Inflammatory macrophage treated with lipopolysaccharide for 1 hour (primary cell): ENCODE measurements around the gene LYVE1.
"Not testable (repeated sequence)": the region's sequence is repeated elsewhere in the genome, so short reads cannot be mapped to it uniquely, and the experiment has no call there.

Experiments used
- DNase-seq, 2 donors: peaks; one replicate each; pipeline ENCODE4 v3.0.0-alpha.2; 2020 to 2022

The LYVE1 gene, protein sequence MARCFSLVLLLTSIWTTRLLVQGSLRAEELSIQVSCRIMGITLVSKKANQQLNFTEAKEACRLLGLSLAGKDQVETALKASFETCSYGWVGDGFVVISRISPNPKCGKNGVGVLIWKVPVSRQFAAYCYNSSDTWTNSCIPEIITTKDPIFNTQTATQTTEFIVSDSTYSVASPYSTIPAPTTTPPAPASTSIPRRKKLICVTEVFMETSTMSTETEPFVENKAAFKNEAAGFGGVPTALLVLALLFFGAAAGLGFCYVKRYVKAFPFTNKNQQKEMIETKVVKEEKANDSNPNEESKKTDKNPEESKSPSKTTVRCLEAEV

DNA sequence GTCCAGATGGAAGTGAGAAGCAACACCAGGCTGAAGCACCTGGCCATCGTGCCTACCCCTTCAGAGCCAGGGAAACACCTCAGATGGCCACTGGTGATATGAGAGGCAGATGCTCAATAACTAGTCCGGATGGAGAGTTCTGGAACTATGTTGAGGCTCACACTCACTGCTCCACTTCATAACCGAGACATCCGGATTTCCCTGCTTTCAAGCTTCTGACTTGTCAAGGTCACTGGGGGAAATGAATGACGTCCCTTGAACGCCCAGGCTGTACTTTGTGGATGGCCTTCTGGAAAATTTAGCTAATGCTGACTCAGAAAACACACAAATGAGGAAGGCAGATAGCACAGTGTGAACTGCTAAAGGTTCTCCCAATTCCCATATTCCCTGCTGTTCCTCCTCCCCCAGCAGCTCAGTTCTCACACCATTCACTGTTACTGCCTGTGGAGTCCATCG, at the start of gene LYVE1:
Gene LYVE1 (minus strand): TSS at position 180 of the 456 bp plus-strand sequence. CDS start 133 bp downstream, at position 47.
- no peak for DNase-seq

- no peak for DNase-seq
These were observed 49.1 kb upstream of the LYVE1 start for GRCh38 chr11:10617551-10617950.

DNA sequence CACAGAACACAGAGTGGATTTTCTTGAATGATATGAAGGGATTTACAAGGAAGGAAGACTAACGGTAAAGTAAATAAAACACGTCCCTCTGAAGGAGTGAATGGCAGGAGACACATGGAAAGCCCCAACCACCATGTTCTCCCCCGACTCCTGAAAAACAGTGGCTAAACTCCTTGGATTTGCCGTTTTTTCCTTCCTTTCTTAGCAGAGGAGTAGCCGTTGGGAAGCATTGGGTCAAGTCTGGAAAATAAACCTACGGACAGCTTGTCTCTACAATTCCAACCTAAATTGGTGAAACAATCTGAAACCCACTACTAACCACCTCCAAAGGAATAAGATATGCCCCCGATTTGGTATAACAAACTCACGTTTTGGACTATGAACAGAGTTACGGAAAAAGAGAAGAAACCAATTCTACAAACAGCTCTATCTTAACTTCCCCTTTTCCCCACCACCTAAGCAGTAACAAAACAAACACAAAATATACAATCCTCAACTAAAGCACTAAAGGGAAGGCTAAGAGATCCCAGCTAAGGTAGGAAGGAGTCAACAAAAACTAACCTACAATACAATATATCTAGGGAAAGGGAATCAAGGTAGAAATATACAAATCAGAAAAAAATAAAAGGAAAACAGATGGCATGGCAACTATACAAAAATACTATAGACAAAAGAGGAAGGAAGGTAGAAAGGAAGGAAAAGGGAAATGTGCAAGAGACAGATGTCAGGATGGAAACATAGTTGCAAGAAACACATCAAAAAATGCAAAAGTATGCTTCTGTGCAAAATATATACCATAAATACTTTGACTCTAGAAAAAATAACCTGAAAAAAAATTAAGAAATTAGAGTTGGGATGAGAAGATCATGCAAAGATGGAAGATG, 43.8 kb upstream of the LYVE1 start:
- DNase-seq, result no peak

- DNase-seq, result no peak
These were observed 41.2 kb upstream of the LYVE1 start for GRCh38 chr11:10609636-10610035.

DNA sequence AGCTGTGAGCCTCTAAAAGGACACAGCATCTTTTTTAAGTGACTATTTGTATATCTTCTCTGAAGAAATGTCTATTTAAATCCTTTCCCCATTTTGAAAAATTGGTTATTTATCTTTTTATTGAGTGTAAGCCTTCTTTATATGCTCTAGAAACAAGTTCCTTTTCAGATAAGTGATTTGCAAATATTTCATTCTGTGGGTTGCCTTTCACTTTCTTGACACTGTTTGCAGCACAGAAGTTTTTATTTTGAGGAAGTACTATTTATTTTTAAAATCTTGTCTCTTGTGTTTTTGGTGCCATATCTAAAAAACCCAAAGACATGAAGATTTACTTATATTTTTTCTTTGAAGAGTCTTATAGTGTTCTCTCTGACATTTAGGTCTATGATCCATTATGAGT, 40.1 kb upstream of the LYVE1 start:
- DNase-seq, result peak; percentile 51 to 56

GRCh38 chr11:10607462-10608132, 39.1 kb upstream of the LYVE1 start:
- no peak for DNase-seq

GRCh38 chr11:10606536-10607208, 38.2 kb upstream of the LYVE1 start:
- peak; percentile 79 to 86 for DNase-seq

DNA sequence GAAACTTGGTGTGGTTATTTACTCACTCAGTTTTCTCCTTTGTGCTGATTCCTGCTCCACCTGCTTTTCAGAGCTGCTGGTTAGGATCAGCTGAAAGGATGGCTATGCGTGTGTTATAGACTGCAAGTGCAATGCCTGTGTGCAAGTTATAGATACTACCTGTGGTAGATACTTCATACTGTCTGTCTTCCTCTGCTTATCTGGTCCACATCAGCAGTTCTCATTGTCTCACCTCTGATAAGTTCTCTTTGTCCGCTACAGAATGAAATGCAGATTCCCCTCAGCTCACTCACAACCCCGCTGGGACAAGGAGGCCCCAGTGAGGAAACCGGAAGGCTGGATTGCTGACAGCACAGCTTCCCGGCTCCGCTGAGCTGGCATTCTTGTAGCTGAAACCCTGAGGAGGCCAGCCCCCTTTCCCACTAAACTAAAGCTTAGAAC, 37.5 kb upstream of the LYVE1 start:
- DNase-seq, result peak; percentile 63 to 68

GRCh38 chr11:10604798-10605197, 36.3 kb upstream of the LYVE1 start:
- no peak for DNase-seq

DNA sequence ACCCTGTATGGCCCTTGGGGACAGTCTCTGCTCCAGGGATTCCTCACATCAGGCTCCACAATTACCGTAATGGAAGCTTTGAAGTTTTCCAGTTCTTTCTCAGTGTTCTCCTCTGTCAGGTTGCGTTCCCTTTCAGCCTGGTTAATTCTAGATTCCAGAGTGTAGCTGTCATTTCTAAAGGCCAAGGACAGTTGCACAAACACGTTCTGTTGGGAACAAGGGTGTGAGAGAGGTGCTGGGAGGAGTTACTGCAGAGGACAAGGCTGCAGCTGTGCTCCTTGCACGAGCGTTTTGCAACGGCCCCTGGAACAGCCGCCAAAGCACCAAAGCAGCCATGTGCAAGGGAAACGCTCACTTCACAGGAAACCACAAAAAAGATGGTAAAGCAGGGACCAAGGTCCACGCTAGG, 35.9 kb upstream of the LYVE1 start:
- no peak for DNase-seq

- no peak for DNase-seq
These were observed 35.3 kb upstream of the LYVE1 start for GRCh38 chr11:10603721-10604297.

DNA sequence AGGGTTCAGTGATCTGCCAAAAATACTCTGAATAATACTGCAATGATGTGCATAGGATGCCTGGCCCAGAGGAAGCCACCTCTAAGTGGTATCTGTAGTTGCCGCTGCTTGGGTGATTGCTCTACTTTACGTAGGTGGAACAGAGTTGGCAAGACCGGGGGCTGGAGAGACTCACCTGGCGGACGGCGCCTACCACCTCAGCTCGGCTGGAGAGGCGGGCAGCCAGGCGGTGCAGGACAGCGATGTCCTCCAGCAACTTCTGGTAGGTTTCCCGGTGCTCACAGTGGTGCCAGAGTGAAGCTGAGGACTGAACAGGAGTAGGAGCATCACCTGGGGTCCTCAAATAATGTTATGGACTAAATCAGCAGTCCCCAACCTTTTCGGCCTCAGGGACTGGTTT, 34.5 kb upstream of the LYVE1 start:
- DNase-seq, result no peak

DNA sequence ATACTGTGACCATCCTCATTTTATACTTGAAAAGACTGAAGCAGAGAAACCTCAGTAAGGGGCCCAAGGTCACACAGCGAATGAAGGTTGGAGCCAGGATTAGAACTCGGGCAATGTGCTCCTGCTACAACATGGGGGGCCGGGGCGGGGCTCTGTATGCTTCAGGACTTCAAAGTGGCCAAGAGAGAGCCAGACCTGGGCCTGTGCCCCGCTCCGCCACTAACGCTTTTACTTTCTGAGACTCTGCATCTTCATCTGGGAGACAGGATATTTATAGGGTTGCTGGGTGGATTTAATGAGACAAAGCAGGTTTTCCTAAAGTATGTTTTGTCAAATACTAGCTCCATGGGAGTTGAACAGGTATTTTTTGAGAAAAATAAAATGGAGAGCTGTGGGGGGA, 33.9 kb upstream of the LYVE1 start:
- DNase-seq, result no peak

- DNase-seq, result no peak
These were observed 33.4 kb upstream of the LYVE1 start for GRCh38 chr11:10601837-10602236.

DNA sequence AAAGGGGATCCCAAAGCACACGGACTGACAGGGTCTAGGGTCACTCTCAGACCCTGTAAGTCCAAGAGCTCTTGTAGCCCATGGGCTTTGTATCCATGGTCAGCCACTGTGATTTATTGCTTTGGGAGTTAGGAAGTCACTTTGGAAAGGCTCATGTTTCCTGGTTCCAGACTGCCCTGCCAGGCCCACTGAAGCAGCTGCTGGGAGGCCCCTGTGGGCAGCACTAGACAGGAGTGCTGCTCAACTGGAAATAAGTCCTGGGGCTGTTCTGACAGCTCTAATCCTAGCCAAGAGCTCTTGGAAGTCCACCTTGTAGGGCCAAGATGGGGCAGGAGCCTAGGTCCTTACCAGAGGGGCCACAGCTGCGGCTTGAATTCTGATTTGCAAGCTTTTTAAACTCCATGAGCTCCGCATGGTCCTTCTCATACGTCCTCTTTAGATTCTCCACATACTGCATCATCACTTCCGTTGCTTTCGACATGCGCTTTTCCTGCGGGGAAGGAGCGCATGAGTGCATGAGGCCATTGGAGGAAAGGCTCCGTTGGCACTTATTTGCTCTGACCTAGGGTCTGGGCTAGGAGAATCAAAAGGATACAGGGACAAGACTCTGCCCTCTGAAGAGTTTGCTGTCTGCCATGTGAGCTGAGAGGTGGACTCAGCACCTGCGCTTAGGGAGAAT, 32.2 kb upstream of the LYVE1 start:
- DNase-seq, result no peak

GRCh38 chr11:10599388-10600175, 31.1 kb upstream of the LYVE1 start:
- no peak for DNase-seq

DNA sequence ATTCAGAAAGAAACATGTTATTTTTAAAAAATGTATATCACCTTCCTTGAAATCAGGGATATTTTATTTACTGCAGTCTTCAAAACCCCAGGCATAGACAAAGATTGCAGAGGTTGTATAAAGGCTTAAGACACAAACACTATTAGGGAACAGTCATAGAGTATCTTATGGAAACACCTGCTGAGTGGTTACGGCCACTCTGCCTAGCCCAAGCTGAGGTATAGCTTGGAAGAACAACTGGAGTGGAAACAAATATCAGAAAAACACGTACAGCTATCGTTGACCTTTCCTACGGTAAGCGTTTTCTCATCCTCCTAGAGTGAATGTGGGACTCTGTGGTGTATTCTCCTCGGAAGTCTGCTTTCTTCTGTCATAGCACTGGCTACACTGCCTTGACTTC, 30.4 kb upstream of the LYVE1 start:
- no peak for DNase-seq

- peak; percentile 66 to 74 for DNase-seq
These were observed 29.4 kb upstream of the LYVE1 start for GRCh38 chr11:10597877-10598351.

DNA sequence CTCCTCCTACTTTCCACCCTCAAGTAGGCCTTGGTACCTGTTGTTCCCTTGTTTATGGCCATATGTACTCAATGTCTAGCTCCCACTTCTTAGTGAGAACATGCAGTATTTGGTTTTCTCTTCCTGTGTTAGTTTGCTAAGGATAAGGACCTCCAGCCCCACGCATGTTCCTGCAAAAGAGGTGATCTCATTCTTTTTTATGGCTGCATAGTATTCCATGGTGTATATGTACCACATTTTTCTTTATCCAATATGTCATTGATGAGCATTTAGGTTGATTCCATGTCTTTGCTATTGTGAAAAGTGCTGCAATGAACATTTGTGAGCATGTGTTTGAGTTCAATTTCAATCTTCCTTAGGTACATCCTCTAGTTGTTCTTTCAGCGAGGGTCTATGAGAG, 27.4 kb upstream of the LYVE1 start:
- DNase-seq, result not testable (repeated sequence)

GRCh38 chr11:10594407-10594806, 25.9 kb upstream of the LYVE1 start:
- no peak for DNase-seq

DNA sequence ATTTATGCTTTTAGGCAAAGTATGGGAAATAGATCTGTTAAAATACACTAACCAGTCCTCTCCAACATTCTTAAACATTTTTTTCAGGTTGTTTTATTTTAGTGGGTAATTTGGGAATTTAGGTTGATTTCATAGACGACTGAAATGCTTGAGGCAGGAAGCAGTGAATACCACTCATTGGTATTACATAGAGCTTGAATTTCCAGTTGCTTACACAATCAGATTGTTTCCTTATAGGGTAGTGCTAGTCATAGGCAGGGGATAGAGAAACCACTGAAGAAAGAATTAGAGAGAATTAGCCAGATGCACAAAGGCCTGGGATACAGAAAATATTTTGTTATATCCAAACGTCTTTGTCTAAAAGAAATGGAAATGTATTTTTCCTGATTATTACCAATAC, 23.9 kb upstream of the LYVE1 start:
- DNase-seq, result peak; percentile 92 to 93
